GM21360 (cell line): ENCODE measurements around the gene MICAL2.

Experiments used
- ATAC-seq: cut with Tn5 transposase; IDR thresholded peaks from one replicate; pipeline ENCODE4 v1.9.1; 2021; ENCODE audit warnings: mild to moderate bottlenecking, moderate library complexity; ENCODE audit not compliant: unreplicated experiment

MICAL2 gene

DNA sequence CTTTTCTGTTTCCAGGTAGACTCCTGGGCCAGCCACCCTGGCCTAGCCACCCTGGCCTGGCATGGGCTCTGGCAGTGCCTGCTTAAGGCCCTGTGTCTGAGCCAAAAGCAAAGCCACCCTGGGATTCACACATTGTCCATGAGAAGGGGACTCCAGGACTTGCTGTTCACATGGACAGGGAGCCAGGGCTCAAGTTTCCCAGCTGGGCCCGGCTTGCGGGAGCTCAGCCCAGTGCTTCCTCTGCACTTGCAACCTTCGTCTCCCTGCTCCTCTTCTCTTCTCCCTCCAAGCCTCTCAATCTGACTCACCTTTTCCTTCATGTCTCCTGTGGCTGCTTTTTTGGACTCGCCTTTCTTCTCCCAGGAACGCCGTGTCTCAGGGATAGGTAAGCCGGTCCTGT, 130.3 kb downstream of the MICAL2 start:
- ATAC-seq = no peak

GRCh38 chr11:12241401-12241800, 131.0 kb downstream of the MICAL2 start:
- no peak for ATAC-seq

DNA sequence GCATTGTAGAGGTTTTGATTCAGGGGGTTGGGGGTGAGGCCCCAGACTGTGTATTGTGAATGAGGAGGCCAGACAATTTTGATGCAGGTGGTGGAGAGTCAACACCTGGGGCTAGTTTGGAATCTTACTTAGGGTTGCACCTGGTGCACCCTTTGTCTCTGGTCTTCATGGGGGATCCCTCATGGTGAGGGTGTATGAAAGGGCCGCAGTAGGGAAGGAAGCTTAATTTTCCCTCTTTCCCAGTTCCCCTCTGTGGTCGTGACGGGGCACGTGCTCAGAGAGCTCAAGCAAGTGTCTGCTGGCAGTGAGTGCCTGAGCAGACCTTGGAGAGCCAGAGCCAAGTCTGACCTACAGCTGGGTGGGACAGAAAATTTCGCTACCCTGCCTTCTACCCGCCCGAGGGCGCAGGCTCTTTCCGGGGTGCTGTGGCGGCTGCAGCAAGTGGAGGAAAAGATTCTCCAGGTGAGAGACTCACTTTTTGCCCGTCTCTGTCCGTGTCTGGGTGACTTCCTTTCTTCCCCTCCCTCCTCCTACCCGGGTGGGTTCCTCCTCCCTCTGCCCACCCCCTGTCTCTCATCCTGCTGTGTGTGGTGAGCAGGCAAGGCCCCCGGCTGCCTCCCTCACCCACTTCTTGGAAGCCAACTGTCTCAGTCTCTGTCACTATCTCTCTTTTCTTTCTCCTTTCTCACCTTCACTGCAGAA, 131.7 kb downstream of the MICAL2 start:
- no peak for ATAC-seq

DNA sequence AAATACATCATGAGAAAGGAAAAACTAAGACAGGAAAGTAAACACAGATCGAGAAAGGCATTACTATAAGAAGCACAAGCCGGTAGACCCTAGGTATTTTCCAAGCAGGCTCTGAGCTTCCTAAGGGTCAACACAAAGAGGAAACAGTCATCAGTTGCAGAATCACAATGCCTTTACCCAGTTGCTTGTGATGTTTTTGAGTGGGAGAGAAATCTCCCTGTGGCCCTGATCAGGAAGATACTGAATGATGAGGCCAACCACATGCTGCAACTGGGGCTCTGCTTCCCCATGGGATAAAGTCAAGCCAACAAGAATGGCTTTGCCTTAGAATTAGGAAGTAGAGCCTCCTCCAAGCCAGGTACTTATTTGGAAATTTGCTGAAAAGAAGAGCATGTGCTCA, 132.6 kb downstream of the MICAL2 start:
- no peak for ATAC-seq

DNA sequence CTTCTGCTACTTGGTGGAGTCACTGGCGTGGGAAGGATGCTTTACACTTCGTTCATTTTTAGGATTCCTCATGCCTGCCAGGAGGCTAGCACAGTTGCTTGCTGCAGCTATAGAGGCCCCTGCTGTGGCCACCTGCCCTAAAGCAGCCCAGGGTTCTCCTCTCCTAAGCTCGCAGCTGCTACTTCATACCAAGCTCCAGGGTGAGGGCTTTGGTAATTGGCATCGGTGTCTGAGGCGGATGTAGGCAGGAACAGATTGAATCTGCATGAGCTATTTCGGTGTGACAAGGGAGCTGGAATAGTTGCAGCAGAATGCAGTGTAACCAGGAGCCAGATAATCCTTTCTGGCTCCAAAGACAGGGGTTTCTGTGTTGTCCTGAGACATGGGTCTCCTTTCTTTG, 133.1 kb downstream of the MICAL2 start:
- ATAC-seq = no peak

GRCh38 chr11:12243911-12244550, 133.6 kb downstream of the MICAL2 start:
- ATAC-seq = no peak

DNA sequence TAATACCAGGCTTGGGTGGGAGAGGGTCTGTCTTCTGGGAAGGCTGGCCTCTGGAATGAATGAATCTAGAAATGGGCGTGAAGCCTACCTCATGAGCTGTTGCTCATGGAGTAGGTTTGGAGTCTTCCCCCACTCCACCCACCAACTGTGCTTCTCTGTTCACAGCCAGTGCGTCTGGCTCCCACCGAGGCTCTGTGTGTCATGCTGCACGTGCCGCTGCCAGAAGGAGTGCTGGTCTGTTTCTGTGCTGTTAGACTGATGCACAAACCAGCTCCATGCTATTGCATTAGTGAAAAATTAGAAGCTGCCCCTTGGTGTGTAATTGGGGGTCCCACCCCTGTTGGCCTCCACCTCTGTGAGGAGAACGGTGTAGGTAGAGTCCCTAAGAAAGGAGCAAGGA, 134.7 kb downstream of the MICAL2 start:
- no peak for ATAC-seq

DNA sequence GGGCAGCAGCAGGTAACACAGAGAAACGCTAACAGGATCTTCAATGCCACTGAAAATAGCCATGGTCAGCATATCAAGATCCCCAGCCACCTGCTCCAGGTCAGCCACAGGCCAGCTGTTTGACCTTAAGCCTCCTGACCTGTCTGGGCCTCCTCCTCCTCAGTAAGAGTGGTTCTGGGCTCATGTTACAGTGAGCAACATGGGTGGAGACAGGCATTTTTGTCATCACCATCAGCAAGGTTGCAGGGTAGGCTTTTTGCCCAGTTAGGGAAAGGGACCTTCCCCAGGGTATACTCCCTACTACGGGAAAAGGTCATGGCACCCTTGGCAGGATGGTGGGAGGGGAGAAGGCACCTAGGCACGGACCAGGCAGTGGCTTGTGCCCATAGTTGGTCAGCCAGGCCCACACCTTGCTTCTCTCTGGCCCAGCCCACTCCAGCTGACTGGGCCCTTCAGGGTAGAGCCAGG, 135.2 kb downstream of the MICAL2 start:
- ATAC-seq = no peak

DNA sequence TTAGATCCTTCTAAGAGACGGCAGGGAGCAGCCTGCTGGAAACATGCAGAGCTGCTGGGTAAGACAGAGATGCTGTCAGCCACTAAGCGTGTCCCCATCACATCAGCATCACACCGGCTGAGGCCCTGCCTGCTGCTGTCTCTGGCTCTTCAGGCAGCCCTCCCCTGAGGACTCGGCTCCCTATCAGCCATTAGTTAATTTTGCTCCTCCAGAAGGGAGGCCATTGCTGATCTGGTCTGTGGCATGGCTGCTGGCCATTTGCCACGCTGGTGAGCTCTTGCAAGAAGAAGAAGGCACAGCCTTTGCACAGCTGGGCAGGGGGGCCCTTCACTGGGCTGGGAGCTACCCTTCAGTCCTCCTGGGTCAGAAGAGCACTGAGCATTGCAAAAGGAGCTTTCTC, 135.8 kb downstream of the MICAL2 start:
- ATAC-seq = no peak

DNA sequence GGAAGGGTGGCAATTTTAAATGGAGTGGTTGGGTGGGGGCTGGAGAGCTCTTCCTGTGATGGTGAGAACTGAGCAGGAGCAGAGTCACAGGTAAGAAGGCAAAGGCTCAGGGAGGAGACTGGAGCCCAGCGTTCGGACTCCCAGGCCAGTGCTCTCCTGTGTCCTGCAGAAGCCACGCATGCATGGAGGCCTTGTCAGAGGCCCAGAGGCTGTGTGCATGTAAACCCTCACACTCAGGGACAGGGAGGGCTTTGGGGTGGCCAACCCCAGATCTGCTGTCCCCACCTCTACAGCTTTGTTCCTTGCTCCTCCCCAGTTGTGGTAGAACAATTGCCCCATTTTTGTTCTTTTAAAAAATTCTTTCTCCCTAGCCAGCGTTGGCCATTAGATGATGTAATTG, 136.6 kb downstream of the MICAL2 start:
- no peak for ATAC-seq

GRCh38 chr11:12247543-12248254, 137.3 kb downstream of the MICAL2 start:
- ATAC-seq = no peak

DNA sequence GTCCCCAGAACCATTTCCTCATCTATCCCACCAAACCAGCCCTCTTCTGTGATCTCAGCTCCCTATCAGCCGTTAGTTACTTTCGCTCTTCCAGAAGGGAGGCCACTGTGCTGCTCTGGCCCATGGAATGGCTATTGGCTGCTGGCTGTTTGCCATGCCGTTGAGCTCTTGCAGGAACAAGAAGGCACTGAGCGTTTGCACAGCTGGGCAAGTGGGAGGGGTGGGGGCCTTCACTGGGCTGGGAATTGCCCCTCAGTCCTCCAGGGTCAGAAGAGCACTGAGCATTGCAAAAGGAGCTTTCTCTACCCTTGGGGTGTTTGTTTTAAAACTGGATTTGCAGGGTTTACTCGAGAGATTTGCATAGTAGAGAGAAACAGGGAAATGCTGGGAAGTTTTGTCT, 137.9 kb downstream of the MICAL2 start:
- ATAC-seq = no peak

GRCh38 chr11:12249590-12250260, 139.3 kb downstream of the MICAL2 start:
- no peak for ATAC-seq

DNA sequence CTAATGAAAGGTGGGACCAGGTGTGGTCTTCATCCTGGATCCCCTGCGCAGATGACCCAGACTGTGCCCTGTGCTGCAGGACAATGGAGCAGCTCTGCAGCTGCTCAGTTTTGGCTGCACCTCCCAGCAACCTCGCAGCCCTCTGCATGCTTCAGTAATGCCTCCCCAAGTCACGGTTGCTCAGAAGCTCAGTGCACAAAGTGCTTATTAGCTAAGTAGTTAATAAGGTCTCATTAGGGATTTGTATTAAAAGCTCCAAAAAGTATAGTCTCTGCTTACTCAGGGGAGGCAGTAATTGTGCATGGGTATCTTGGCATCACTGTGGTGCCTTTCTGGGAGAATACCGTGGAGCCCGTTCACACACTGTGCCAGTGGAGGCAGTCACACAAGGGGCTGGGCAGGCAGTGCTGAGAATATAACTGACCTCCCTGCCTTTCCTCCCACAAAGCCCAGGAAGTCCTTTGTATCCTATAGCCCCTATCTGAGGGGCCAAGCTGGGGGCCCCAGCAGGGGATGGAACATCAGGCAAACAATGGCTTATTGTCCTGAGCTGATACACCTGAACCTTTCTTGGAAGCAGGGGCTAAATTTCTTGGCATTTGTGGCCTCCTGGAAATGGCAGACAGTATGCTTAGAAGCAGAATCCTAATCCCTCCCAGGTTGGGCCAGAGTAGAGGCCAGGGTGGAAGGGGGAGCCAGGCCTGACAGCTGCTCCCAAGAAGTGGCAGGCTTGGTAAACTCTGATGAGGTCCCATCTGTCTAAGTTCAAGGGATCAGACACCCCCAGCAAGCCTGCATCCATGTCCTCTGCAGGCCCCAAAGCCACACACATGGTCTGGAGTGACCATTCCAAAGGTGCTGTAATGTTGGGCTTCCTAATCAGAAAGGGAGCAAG, 141.5 kb downstream of the MICAL2 start:
- ATAC-seq = no peak

DNA sequence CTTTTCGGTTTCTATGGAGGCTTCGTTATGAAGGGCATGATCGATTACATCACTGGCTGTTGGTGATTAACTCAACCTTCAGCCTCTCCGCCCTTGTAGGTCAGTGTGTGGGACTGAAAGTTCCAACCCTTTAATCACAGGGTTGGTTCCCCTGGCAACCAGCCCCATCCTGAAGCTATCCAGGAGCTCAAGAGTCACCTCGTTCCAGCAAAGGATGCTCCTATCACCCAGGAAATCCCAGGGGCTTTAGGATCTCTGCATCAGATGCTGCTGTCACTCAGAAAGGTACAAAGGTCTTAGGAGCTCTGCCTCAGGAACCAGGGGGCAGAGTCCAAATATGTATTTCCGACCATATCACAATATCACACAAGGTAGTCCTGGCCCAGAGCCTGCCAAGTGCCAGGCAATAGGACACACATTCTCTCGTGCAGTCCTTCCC, 143.5 kb downstream of the MICAL2 start:
- no peak for ATAC-seq

DNA sequence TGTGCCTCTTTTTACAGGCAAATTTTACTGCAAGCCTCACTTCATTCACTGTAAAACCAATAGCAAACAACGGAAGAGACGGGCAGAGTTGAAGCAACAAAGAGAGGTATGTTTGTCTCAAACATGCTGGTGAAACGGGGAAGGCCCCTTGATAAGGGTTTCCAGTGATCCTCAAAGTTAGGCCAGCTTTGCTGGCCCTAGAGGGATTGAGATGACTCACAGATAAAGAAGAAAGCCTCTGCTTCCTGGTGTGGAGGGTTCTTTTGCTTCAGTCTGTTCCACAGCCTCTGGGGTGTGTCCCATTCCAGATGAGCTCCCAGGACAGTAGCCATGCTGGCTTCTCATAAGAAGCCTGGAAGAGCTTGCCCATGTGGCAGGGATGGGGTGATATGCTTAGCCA, 148.1 kb downstream of the MICAL2 start:
- ATAC-seq = no peak

DNA sequence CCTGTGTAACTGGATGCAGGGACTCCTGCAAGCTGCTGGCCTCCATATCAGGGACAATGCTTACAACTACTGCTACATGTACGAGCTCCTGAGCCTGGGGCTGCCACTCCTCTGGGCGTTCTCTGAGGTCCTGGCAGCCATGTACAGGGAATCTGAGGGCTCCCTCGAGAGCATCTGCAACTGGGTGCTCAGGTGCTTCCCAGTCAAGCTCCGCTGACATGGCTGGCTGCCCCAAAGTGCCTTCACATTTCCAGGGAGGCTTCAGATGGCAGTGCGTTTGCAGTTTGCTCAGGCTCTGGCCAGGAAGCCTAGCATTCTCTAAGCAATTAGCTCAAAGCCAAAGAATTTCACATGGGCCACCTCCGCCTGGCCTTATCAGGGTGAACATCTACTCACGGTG, 149.6 kb downstream of the MICAL2 start:
- no peak for ATAC-seq

DNA sequence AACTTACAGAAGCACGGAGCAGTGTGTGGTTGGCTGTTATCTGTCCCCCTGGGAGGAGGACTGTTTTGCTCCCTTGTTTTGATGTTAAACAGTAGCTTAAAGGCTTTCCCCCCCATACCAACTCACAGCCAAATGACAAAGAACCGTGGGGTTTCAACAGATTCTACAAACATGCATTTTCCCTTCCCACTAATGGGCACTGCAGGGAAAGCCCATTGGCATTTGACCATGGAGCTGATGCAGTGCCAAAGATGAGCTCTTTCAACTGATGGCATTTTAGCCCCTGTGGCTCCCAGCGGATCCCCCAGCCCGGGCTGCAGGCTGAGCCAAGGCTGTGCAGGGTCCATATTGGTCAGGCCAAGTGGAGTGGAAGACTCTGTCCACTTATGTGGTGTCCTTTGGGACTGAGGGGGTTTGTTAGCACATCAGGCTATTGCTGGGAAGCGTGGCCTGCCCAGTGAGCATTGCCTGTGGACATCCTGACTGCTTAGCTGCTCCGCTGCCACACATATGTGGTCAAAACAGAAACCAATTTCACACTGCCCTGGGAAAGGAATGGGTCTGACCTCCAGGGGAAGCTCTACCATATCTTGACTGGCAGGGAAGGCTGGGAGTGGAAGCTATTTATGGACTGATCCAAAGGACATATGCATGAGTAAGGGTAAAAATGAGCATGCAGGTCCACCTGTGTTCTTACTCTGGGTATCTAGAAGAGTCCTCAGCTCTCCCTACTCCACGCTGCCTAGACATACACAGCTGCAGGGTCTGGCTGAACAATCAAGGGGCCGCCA, 150.5 kb downstream of the MICAL2 start:
- no peak for ATAC-seq

DNA sequence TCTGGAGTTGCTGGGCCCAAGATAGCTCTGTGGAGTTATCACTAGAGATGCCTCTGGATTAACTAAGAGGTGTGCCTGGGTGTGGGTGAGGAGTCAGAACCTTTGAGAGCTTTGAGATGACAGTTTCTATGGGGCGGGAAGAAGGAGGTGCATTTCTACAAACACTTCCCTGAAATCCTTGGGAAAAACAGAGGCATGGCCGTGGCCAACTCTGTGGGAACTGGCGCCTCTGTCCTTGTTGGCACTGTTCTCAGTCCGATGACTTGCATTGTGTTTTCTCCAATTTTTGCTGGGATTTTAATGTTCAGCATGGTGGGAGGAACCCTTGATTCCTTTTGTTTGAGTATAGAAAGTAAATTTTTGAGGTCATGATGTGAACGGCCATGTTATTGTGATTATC, 151.2 kb downstream of the MICAL2 start:
- no peak for ATAC-seq
